A673 (cell line): ENCODE data around the gene KATNB1.

Source experiments
- CTCF ChIP-seq: fragments of 300-800, 200-600 bp; sonication (generic); conservative IDR thresholded peaks from 2 replicates; pipeline ENCODE4 v1.5.1; 2017; ENCODE audit warnings: low read depth, mild to moderate bottlenecking, antibody characterized with exemption, low read length, moderate library complexity, mixed read lengths
- EZH2 ChIP-seq: fragments of 200-600 bp; sonication (generic); IDR thresholded peaks from 2 replicates; pipeline ENCODE4 v1.6.1; 2017; ENCODE audit warnings: borderline replicate concordance, low read depth, mild to moderate bottlenecking, mixed read lengths, antibody characterized with exemption, low read length; ENCODE audit not compliant: poor library complexity, severe bottlenecking

GRCh38 chr16:57728336-57729181 is 7.0 kb upstream of the KATNB1 start:
- TF ChIP-seq CTCF: no peak
- TF ChIP-seq EZH2: no peak
